Activated gamma-delta T cell treated with Interleukin-2 at 50 U/mL for 16 hours (primary cell): ENCODE results near the gene ADAM12.

Experiments
- DNase-seq: peaks from one replicate; pipeline ENCODE4 v3.0.0-alpha.2; 2020

ADAM12 gene

DNA sequence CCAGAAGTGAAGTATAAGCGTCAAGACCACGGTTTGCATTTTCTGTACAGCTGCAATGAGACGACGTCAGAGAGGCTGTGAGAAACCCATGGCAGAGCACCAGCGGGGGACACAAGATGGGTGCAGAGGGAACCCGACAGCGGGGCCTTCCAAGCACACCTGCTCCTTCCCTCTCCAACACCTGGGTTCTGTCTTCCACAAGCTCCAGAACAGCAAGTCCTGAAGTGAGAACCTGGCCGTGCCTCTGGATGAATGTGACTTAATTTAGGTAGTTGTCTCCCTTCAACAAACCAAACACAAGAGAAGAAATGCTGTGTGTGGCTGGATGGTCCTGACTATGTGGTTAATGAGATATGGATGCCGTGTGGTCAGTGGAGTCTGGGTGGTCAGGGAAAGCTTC lies 76.1 kb downstream of the ADAM12 start:
- DNase-seq = no peak

DNA sequence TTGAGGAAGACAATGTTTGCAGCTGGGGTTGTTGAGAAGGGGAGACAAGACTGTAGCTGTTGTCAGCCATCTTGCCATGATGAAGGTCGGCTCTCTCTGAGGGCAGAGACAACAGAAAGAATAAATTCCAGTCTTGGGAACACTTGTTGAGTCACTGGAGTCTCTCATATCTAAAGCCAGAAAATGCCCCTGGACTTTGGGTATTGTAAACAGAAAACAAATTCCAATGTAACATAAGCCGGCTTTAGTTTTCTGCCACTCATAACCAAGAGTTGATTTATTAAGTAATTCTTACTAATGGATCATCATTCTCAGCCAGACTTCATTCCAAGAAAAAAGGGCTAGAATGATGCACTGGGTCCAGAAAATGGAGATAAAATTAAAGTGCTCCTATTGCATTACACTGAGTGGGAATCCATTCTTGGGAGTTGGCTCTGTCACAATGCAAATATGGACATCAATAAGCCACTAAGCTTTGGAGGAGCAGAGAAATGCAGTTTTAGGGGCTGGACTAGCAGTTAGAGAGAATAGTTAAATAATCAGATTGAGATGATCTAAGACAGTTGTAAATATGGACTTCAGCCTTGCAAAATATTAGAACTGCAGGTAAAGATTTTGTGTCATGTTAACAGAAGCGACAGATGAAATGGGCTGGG lies 78.9 kb downstream of the ADAM12 start:
- DNase-seq = no peak

DNA sequence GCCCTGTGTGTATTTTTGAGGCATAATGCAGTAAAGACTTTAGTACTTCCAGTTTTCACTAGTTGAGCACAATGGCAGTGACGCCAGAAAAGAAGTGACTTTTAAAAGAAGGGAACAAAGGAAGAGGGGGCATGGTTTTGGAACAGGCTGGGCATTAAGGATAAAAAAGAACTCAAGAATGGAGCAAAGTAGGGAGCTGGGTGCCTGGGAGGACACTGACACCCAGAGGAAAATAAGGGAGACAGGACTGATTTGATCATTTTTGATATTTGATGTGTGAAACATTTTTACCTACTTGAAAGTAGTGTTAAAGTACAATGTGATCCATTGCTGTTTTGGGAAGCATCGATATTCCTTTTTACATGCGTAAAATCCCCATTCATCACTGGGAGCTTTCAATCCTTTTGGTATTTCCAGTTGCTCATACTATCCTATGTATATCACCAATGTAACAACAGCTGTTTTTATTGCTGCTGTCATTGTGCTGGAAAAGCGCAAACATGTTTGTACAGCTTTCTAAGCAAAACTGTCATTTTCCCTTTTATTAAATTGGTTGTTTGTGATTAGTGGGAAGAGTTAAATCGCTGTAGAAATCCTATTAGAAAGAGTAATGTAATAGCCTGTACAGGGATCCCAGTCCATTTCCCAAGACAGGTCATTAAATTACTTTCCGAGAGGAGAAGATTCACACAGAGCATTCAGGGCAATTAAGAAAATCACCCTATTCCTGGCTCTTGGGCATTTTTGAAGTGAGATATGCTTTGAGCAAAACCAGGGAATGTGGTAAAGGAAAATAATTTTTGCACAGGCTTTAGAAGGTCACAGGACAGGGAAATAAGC lies 85.2 kb downstream of the ADAM12 start:
- DNase-seq = no peak

DNA sequence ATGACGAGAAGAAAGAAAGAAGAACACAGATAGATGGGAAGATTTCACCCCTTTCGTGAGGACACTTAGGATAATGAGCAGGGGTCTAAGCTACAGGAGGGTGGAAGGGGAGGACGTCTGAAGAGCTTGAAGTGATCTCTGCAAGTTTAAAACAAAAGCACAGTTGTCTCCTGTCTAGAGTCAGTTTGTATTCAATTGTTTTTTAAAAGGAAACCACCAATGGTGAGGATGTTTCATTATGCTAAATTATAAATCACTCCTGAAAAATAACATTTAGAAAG lies 85.9 kb downstream of the ADAM12 start:
- DNase-seq = no peak

DNA sequence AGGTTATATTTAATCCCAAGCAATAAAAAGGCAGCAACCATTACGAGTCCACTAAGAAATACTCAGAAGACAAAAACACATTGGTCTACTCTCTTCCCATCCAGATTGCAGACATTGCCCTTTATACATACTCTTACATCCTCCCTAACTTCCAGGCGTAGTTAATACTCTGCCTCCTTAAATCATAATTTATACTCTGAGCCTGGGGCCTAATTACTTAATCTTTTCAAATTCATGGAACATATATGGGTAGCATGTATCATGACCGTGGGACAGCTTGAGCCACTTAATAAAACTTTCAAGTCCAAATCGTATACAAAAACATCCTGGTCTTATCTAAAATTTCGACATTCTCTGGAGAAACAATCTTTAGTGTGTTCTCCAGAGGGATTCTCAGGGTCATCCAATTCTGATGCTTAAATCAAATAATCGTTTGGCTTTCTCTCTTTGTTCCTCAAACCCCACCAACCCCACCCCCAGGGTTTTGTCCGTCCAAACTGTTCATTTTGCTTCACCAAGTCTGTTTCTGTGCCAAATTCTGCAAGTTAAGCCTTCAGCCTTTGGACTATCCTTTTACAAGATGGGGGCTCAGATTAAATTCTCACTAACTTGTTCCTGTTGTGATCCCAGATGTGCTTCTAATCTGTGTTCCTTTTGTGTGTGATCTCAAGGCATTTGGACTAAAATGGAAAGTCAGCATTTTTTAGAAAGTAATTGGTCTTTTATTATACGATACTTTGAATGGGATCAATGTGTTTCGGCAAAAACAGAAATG lies 86.4 kb downstream of the ADAM12 start:
- no peak for DNase-seq

DNA sequence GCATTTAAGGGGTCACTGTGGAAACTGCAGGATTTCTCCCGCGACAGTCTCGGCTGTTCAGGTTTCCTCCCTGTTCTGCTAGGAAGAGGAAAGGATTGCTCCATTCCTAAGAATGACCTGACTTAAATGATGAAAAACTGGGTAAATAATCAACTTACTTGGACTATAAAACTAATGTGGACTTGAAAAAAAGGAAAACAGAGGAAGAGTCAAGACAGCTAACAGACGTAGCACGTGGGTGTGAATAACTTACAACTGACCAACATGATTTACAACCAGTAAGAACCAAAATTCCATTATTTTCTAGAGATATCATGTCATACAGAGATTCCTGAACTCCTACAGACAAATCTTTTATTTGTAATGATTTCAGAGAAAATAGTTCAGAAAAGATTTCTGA lies 93.8 kb downstream of the ADAM12 start:
- no peak for DNase-seq

DNA sequence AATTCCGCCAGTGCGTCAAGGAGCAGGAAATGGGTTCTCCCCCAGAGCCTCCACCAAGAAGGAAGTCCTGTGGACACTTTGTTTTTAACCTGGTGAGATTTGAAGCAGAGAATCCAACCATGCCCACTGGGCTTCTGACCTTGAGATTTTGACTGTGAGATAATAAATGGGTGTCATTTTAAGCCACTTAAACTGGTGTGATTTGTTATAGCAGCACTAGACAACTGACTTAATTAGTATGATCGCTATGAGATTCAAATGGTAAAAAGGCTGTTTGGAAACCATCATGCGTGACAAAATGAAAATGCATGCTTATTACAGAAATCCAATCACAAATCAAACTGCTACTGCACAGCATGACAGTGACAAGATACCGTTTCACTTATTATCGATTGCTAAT lies 98.0 kb downstream of the ADAM12 start:
- DNase-seq = no peak

DNA sequence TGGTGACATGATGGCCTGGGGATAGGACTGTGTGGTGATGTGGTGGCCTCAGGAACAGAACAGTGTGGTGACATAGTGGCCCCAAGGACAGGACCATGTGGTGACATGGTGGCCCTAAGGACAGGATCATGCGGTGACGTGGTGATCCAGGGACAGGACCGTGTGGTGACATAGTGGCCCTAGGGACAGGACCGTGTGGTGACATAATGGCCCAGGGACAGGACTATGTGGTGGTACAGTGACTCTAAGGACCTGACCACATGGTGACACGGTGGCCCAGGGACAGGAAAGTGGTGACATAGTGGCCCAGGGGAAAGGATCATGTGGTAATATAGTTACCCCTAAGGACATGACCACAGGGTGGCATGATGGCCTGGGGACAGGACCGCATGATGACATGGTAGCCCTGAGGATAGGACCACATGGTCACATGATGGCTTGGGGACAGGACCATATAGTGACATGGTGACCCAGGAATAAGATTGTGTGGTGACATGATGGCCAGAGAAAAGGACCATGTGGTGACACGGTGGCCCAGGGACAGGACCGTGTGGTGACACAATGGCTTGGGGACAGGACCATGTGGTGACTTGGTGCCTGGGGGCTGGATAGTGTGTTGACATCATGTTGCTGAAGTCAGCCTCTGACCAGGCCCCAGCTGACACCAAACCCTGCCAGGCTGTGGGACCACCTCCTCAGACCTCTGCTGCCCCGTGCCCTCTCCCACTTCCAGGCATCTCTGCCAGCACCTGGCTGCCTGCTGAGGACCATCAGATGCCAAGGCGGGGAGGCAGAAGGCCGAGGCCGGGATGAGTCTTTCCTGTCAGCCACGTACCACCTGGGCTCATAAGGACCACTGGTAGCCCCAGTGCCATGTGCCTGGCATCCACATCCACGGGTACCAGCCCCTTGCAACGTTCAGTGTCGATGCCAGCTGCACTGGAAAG lies 99.5 kb downstream of the ADAM12 start:
- DNase-seq = no peak

DNA sequence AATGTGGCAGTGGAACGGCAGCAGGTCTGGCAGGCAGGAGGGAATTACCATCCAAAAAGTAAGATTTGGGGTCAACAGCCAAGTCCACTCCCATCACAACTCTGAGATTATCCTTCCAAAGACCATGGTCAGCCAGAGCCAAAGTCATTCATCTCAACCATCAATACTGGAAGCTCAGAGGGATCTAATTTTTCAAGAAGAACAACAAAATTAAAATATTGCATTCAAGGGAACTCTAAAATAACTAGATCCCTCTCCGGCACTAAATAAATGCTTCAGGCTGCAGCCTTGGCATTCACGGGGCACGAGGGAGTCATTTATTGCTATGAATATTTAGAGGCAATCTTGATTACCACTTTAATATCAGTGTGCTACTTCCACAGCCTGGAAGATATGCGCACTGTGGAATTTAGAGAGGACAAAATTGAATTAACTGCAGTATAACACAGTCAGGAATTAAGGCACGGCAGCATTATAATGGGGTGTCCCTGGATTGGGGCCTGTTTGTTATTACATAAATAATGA lies 102.0 kb downstream of the ADAM12 start:
- no peak for DNase-seq

DNA sequence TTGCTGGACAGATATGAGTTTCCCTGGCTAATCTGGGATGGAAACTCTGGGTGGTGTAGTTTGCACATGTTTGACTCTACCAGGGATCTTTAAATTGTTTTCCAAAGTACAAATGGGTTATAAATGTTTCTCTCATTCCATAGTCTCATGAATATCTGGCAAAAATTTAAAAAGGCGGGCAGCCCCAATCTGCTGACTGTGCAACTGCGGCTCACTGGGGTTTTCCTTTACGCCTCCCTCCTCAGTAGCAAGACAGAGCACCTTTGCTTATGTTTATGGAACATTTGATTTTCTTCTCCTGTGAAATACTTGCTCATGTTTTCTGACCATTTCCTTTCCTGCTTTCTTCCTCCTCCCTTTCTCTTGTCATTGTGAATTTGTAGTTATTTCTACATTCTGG lies 105.0 kb downstream of the ADAM12 start:
- DNase-seq = no peak

DNA sequence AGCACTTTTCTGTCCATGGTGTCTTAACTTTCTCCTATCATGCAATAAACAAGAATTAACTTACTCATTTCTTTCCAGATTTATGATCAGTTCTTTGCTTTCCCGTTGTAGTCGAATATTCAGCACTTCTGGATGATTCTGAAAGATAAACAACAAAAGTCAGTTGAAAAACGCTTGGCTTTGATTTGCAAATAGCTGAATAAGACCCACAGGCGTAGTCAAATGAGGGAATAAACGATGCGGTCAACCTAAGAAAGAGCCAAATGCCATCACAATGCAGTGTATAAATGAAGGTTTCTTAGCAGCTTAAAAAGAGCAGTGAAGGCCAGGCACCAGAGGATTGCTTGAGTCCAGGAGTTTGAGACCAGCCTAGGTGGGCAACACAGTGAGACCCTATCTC lies 109.4 kb downstream of the ADAM12 start:
- DNase-seq = no peak

DNA sequence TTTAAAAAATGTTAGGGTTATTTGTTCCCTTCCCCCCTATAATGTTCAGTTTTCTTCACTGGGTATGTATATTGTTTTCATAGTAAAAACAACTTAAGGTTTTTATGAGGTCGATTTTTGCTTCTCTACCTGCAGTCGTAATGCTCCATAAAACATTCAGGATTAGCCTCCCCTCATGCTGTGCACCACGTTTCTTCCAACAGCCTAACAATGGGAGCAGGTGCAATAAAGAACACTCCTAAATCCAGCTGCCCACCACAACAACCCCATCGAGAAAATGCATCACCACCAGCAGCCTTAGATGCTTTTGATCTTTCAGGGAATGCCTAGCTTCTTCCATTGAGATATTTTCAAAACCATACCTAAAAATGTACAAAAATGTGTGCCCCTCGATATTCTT lies 111.1 kb downstream of the ADAM12 start:
- DNase-seq = no peak

DNA sequence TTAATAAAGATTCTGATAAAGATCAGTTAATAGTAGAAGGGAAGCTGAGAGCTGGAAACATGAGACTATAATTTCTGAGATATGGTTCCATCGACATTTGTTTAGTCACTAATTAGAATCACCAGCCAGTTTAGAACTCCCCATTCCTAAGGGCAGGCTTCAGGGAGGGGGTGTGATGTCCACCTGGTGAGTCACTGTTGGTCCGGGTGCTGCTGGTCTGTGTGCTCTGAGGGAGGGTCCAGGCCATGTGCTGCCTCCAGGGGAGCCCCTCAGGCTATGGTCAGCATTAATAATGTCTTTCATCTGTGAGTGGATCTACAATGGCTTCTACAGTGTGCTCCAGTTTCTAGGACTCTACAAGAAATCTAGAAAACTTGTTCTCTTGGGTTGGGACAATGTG lies 115.8 kb downstream of the ADAM12 start:
- DNase-seq = no peak

DNA sequence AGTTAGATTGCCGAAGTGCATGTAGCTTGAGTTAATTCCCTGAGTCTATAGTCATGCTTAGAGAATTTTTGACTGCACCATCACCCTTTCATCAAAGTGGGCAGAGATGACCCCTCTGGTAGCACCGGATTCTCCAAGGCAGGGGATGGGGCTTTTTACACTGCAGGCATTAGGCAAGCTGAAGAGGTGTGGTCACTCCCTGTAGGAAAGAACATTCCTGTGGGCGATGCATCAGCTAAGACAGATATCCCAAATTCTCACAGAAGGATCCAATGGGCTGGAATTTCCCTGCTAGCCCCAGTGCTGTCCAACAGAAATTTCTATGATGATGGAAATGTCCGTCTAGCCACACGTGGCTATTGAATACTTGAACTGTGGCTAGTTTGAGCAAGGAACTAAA lies 118.2 kb downstream of the ADAM12 start:
- no peak for DNase-seq

DNA sequence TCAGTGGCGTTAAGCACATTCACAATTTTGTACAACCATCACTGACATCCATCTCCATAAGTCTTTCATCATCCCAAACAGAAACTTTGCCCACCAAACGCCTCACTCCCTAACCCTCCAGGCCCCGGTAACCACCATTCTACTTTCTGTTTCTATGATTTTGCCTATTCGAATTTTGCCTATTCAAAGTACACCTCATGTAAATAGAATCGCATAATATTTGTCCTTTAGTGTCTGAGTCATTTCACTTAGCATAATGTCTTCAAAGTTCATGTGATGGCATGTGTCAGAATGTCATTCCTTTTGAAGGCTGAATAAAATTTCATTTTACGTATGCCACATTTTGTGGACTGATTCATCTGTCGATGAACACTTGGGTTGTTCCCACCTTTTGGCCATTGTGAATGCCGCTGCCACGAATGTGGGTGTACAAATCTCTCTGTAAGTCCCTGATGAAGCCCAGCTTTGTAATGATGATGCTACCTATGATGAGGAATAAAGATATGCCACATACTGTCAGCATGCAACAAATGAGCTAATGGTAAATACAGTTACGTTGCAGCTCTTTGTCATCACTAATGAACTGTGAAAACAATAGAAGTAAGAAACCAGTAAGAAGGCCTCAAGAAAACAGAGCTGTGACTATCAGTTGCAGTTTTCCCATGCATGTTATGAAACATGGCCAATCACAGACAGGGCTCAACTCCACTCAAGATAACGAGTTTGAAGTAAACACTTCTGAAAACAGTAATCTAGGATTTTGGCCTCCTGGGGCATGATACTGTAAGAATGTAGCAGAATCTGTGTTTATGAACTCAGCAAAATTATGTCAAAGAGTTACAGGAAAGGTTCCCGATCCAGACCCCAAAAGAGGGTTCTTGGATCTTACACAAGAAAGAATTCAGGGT lies 120.0 kb downstream of the ADAM12 start:
- no peak for DNase-seq

DNA sequence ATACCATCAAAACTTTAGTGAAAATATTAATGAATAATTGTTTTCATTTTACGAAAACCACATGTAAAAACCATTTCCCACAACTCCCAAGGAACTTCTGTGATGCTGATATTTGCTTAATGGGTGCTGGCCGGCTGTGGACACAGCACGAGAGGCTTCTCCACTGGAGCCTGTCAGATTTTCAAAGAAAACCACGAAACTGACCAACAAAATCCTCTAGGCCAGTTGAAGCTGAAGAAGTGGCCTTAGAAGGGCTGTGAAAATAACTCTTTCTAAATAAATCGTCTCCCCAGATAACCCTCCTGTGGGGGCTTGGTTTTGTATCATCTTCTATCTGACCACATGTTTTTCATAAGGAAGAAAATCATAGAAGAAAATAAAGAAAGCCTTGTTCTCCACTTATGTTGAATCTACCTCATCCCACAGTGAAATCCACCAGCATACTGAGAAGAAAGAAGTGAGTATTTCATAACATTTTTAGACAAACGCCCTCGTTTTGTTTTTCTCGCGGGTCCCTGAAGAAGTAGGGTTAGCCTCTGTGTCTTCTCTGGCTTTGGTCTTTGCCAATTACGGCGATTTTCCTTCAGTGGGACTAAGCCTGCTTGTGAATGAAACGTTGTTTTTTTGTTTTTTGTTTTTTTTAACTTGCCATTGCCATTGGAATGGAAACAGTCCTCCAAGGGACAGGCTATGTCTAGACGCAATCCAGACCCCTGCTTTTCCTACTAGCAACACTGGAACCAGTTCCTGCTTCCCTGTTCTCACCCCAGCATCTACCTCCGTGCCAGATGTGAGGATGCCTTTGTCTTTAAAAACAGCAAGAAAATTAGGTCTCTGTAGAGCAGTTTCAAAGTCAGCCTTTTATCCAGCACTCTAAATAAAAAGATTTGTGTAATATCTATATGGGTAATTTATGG lies 123.9 kb downstream of the ADAM12 start:
- no peak for DNase-seq

DNA sequence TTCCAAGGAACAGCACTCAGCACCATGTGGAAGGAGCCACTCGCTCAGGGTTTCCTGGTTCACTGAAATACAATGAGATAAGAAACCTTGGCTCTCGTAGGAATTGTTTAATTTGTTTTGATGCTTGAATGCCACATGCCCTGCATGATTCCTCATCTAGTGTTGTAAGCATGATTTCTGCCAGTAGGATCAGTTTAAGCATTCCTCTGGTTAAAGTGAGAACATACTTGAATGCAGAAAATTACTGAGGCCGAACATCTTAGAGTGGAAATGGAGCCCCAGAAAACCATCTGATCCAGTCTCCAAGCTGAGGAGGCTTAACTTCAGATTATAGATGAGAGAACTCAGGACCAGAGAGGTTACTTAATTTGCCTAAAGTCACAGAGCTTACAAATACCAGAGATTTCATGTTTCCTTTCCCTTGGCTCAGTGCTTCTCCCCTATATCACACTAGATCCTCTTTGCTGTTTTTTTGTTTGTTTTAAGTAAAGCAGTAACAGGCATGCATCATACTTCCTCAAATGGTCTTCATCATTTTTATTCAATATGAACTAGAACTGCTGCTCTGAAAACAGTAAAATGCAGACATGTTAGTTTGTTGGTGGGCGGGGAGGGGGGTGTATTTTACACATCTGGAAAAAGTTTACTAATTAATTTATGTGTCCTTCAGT lies 125.1 kb downstream of the ADAM12 start:
- no peak for DNase-seq

DNA sequence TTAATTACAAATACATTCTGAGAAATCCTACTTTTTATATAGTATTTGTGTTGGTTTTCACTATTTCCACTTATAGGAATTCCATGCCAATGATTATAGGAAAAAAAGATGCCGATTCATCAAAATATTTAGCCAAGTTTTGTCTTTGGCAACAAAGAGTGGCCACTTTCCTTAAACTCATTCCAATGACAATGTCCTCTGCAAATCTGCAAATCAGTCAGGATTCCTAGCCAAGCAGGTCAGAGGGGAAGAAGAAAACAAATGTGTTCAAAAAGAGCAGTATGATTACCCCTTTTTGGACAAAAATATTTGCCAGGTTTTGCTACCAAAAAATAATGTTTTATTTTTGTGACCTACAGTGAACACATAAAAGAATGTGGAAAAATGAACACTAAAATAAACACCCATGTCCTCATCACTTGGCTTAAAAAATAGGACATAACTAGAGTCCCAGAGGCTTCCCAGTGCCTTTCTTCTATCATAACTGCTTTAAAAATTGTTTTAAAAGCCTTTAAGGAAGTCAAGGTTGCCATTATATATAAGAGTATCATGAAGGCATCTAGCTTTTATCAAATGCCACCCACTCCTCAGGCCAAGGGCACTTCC lies 125.9 kb downstream of the ADAM12 start:
- no peak for DNase-seq

DNA sequence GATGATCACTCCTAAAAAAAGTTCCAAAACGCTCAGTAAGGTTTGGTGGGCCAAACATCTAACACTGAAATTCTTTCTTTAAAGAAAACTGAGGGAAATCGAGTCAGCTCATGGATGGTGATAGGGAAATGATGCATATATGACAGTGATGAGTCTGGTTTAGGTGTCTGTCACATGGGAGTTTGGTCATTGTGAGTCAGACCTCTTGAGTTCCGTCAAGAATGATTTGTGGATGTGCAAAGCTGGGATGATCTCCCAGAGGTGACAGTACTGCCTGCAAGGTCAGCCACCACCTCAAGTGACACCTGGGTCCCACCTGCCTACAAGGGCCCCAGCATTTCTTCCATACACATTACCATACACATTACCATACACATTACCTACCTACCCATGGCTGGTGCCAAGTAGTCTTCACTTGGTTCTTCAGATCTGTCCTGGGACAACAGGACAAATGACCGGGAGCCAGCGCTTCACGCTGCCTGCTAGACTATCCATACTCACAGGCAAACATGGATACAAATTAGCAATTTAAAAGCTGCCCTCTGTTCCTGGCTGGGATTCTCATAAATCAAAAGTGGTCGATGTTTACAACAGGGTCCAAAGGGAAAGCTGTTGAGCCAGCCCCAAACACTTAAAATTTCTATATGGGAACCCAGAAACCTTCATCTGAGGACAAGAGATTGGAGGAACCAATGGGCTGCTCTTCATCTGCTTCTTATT lies 128.4 kb downstream of the ADAM12 start:
- DNase-seq = no peak
